Ishikawa (cell line): ENCODE results near the gene TRPM3.

Experiments used
- CEBPB ChIP-seq: IDR thresholded peaks from 2 replicates; pipeline ENCODE4 v1.6.1; 2012
- CREB1 ChIP-seq: IDR thresholded peaks from 2 replicates; pipeline ENCODE4 v1.6.1; 2012; ENCODE audit warnings: low read depth
- EGR1 ChIP-seq: IDR thresholded peaks from 2 replicates; pipeline ENCODE4 v1.6.1; 2012
- EP300 ChIP-seq: IDR thresholded peaks from 2 replicates; pipeline ENCODE4 v1.6.1; 2012; ENCODE audit warnings: borderline replicate concordance
- FOXM1 ChIP-seq: IDR thresholded peaks from 2 replicates; pipeline ENCODE4 v1.6.1; 2012; ENCODE audit warnings: low read depth, borderline replicate concordance
- NFIC ChIP-seq: IDR thresholded peaks from 2 replicates; pipeline ENCODE4 v1.6.1; 2012
- RAD21 ChIP-seq: IDR thresholded peaks from 2 replicates; pipeline ENCODE4 v1.6.1; 2012; ENCODE audit warnings: low read depth
- TAF1 ChIP-seq: IDR thresholded peaks from 2 replicates; pipeline ENCODE4 v1.6.1; 2012; ENCODE audit warnings: low read depth, mild to moderate bottlenecking
- TCF12 ChIP-seq: IDR thresholded peaks from 2 replicates; pipeline ENCODE4 v1.6.1; 2012; ENCODE audit warnings: low read depth
- TEAD4 ChIP-seq: IDR thresholded peaks from 2 replicates; pipeline ENCODE4 v1.6.1; 2012
- YY1 ChIP-seq: IDR thresholded peaks from 2 replicates; pipeline ENCODE4 v1.6.1; 2012; ENCODE audit warnings: low read depth
- ZBTB7A ChIP-seq: IDR thresholded peaks from 2 replicates; pipeline ENCODE4 v1.6.1; 2012; ENCODE audit warnings: low read depth
- TF ChIP-seq, protein P1 (sequence below): IDR thresholded peaks from 2 replicates; pipeline ENCODE4 v1.6.1; 2012
- TF ChIP-seq, protein P2 (sequence below): IDR thresholded peaks from 2 replicates; pipeline ENCODE4 v1.6.1; 2012; ENCODE audit warnings: low read depth, mild to moderate bottlenecking
- TF ChIP-seq, protein P3 (sequence below): IDR thresholded peaks from 2 replicates; pipeline ENCODE4 v1.6.1; 2012

Gene TRPM3

DNA sequence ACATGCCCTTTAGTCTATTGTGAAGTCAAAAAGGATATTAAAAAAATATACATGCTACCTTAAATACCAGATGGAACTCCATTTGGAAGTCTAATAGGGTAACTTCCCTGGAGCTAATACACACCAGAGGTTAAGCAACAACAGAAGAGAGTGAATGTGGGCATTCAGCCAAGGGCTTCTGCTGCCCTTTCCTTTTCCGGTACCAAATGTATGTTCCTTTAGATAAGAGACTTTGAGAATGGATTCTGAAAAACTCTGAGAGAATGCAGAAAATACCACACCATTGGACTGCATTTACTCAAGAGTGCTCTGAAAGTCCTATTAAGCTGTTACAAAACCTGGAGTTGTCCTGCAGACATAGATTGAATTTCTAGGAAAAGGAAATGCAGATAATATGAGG, 23.8 kb upstream of the TRPM3 start:
- no peak for TF ChIP-seq RAD21
- TF ChIP-seq TEAD4, result no peak
- TF ChIP-seq EP300, result no peak
- no peak for TF ChIP-seq NFIC
- TF ChIP-seq TCF12, result no peak
- TF ChIP-seq, protein P1, sequence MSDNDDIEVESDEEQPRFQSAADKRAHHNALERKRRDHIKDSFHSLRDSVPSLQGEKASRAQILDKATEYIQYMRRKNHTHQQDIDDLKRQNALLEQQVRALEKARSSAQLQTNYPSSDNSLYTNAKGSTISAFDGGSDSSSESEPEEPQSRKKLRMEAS, result no peak
- no peak for TF ChIP-seq CEBPB
- TF ChIP-seq, protein P2, sequence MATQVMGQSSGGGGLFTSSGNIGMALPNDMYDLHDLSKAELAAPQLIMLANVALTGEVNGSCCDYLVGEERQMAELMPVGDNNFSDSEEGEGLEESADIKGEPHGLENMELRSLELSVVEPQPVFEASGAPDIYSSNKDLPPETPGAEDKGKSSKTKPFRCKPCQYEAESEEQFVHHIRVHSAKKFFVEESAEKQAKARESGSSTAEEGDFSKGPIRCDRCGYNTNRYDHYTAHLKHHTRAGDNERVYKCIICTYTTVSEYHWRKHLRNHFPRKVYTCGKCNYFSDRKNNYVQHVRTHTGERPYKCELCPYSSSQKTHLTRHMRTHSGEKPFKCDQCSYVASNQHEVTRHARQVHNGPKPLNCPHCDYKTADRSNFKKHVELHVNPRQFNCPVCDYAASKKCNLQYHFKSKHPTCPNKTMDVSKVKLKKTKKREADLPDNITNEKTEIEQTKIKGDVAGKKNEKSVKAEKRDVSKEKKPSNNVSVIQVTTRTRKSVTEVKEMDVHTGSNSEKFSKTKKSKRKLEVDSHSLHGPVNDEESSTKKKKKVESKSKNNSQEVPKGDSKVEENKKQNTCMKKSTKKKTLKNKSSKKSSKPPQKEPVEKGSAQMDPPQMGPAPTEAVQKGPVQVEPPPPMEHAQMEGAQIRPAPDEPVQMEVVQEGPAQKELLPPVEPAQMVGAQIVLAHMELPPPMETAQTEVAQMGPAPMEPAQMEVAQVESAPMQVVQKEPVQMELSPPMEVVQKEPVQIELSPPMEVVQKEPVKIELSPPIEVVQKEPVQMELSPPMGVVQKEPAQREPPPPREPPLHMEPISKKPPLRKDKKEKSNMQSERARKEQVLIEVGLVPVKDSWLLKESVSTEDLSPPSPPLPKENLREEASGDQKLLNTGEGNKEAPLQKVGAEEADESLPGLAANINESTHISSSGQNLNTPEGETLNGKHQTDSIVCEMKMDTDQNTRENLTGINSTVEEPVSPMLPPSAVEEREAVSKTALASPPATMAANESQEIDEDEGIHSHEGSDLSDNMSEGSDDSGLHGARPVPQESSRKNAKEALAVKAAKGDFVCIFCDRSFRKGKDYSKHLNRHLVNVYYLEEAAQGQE, result no peak
- no peak for TF ChIP-seq YY1

DNA sequence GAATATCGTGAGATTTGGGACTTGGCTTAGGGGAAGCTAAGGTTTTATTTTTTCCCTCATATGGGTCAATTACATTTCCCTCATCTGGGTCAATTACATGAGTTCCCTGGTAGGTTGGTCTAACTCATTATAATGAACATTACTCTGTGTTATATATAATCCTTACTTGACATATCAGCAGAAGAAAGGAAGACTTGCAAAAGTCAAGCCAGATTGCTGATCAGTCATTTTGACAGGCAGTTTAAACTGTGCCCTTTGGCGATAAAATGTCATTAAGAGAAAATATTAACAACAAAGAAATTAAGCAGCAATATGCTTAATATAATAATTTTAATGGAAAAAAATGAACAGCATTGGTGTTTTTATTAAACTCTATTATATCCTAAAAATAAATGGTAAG, 23.1 kb upstream of the TRPM3 start:
- TF ChIP-seq TCF12, result no peak
- no peak for TF ChIP-seq YY1
- TF ChIP-seq FOXM1, result no peak
- TF ChIP-seq ZBTB7A, result no peak
- no peak for TF ChIP-seq NFIC
- no peak for TF ChIP-seq CEBPB
- TF ChIP-seq, protein P1, result no peak
- TF ChIP-seq EP300, result no peak
- no peak for TF ChIP-seq TEAD4
- TF ChIP-seq, protein P2, result no peak
- no peak for TF ChIP-seq RAD21
- TF ChIP-seq TAF1, result no peak
- TF ChIP-seq, protein P3, sequence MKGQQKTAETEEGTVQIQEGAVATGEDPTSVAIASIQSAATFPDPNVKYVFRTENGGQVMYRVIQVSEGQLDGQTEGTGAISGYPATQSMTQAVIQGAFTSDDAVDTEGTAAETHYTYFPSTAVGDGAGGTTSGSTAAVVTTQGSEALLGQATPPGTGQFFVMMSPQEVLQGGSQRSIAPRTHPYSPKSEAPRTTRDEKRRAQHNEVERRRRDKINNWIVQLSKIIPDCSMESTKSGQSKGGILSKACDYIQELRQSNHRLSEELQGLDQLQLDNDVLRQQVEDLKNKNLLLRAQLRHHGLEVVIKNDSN, result no peak
- no peak for TF ChIP-seq CREB1
- no peak for TF ChIP-seq EGR1

DNA sequence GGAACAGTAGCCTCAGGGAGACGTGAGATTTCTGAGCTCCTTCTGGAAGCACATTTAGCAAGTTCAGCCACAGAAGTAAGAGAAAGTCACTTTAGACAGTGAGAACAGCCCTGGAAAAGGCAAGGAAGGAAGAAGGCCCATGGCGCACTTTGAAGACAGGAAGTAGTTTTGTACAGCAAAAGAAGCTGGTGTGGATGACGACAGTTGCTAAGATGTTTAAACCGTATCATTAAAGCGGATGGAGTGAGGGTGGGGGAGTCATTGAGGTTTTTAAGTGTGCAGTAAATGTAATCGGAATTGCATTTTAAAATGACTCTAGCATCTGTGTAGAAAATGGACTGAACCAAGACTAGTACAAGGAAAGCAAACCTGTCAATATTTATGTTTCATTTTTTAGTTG, 15.3 kb upstream of the TRPM3 start:
- TF ChIP-seq FOXM1 (no peak), TAF1 (no peak)

DNA sequence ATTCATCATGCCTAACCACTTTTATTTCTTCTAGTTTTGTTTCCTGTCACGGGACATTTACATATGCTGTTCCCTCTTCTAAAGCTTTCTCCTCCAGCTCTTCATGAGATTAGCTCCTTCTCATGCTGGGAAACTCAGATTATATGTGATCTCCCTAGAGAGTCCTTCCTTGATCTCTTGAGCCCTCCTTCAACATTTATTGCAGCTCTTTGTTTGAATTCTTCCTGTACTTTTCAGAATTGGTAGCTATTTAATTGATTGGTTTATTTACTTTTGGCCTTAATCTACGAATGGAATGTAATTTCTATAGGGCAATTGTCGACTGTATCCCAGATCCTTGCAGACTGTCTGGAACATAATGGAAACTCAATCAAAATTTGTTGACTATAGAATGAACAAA, 9.7 kb upstream of the TRPM3 start:
- TF ChIP-seq CREB1 (no peak), CEBPB (no peak), YY1 (no peak), TEAD4 (no peak), NFIC (no peak), ZBTB7A (no peak), TCF12 (no peak), EGR1 (no peak), EP300 (no peak)
- TF ChIP-seq, protein P1, result no peak
- TF ChIP-seq, protein P2, result no peak
- TF ChIP-seq, protein P3, result no peak

DNA sequence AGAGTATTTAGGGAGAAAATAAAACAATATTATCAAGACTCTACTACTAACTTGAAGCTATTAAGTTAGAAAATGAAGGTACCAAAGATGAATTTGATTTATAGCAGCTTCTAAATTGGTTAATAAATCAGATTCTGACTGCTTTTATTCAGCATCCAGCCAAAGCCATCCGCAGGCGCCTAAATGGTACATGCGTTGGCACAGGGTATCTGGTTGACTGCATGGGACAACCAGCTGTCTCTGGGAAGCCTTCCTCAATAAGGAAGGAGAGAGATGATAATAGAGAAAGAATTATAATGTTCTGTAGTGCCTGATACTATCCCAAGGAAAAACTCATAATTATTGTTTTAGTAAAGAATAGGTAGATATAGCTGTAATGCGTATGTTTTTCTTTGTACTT, 9.1 kb upstream of the TRPM3 start:
- no peak for TF ChIP-seq ZBTB7A
- no peak for TF ChIP-seq RAD21
- TF ChIP-seq EP300, result no peak
- TF ChIP-seq FOXM1, result no peak
- no peak for TF ChIP-seq CREB1
- TF ChIP-seq, protein P1, result no peak
- TF ChIP-seq TAF1, result no peak
- TF ChIP-seq CEBPB, result no peak
